Measurements from ENCODE around the gene DLST. TPM values are rescaled to one million over a fixed set of nuclear protein-coding genes. Genes with fewer than 3 reads are reported as not detected.

Gene DLST
- total RNA-seq, 4 donors from 2014 or later, result 80.9 to 91.6 (median 83.5) TPM

DNA sequence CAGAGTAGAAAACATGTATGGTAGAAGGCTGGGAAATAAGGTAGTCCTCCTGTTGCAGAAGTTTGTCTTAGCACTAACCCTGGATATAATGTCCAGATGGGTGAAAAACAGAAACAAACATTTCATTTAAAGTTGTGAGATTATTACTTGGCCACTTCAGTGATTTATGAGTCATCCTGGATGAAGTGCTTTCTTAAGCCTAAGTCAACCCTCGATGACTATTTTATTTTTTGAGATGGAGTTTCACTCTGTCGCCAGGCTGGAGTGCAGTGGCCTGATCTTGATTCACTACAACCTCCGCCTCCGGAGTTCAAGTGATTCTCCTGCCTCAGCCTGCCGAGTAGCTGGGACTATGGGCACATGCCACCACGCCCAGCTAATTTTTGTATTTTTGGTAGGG, 10.2 kb downstream of the DLST start:
- Histone ChIP-seq H3K9me3 (no peaks in the 10 kb centered on the region), H3K27ac (peak overlapping the region in 1 of 3 donors; percentile 47), H3K36me3 (peaks cover 60 to 69% of the 10 kb centered on the region in 2 donors), H3K4me1 (peaks cover 0 to 15% of the 10 kb centered on the region in 2 donors), H3K27me3 (no peaks in the 10 kb centered on the region), H3K4me3 (replicated peaks in 1 of 3) (no peak overlapping the region)
- TF ChIP-seq POLR2A (IDR thresholded peaks at IDR 0.05), result no peak
- TF ChIP-seq, protein P1, sequence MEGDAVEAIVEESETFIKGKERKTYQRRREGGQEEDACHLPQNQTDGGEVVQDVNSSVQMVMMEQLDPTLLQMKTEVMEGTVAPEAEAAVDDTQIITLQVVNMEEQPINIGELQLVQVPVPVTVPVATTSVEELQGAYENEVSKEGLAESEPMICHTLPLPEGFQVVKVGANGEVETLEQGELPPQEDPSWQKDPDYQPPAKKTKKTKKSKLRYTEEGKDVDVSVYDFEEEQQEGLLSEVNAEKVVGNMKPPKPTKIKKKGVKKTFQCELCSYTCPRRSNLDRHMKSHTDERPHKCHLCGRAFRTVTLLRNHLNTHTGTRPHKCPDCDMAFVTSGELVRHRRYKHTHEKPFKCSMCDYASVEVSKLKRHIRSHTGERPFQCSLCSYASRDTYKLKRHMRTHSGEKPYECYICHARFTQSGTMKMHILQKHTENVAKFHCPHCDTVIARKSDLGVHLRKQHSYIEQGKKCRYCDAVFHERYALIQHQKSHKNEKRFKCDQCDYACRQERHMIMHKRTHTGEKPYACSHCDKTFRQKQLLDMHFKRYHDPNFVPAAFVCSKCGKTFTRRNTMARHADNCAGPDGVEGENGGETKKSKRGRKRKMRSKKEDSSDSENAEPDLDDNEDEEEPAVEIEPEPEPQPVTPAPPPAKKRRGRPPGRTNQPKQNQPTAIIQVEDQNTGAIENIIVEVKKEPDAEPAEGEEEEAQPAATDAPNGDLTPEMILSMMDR (IDR thresholded peaks at IDR 0.05), result no peak
- 57 to 85% methylated on average over 6 of the region's 6 CpGs for WGBS, 2 donors
- DNase-seq, result peak; percentile 29 to 36
- intact Hi-C loops (cut with DNase I), result no loop called here

DNA sequence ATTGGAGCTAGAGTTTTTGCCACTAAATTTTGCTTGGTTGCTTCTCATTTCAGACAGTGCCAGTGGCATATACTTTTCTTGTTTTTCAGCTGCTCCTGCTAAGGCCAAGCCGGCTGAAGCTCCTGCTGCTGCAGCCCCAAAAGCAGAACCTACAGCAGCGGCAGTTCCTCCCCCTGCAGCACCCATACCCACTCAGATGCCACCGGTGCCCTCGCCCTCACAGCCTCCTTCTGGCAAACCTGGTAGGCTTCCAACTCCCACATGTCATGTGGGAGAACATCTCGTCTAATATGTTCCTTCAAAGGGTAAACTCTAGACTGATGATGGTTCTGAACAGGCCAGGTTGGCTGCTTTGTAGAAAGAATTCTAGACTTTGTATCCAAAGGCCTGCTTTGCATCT, 11.0 kb downstream of the DLST start:
- intact Hi-C loops (cut with DNase I), result no loop called here
- Histone ChIP-seq H3K4me1 (peaks cover 0 to 15% of the 10 kb centered on the region in 2 donors), H3K27ac (peak overlapping the region in 1 of 3 donors; percentile 47), H3K4me3 (replicated peaks in 1 of 3) (no peak overlapping the region), H3K27me3 (no peaks in the 10 kb centered on the region), H3K9me3 (no peaks in the 10 kb centered on the region), H3K36me3 (peaks cover 69 to 77% of the 10 kb centered on the region in 2 donors)
- WGBS, 2 donors, result 77 to 94% methylated on average over 5 of the region's 5 CpGs
- DNase-seq, result no peak
- TF ChIP-seq, protein P1 (IDR thresholded peaks at IDR 0.05), result no peak
- TF ChIP-seq POLR2A (IDR thresholded peaks at IDR 0.05), result no peak

DNA sequence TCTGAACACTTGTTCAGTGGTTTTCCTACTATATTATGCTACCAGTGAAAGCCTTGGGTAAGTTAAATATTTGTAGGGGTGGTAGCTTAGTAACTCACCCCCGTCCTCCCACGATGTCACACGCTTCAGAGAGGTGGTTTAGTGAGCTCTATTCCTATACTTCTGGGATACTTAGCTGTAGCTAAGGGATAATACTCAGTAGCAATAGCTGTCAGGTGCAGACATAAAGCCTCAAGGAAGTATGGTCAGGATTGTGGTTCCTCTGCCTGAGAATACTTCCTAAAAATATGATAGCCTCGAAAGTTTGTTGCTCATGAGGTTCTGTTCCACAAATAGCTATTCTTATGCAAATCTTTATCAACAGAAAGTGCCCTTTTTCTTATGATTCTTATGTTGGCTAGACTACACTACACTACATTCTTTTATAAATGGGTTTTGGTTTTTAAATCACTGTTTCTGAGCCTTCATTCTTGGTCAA, 11.9 kb downstream of the DLST start:
- Histone ChIP-seq H3K4me3 (replicated peaks in 1 of 3) (no peak overlapping the region), H3K36me3 (peaks cover 78 to 86% of the 10 kb centered on the region in 2 donors), H3K9me3 (no peaks in the 10 kb centered on the region), H3K27me3 (no peaks in the 10 kb centered on the region), H3K27ac (no peak overlapping the region), H3K4me1 (peaks cover 0 to 19% of the 10 kb centered on the region in 2 donors)
- no peak for TF ChIP-seq POLR2A (IDR thresholded peaks at IDR 0.05)
- TF ChIP-seq, protein P1 (IDR thresholded peaks at IDR 0.05), result no peak
- DNase-seq, result no peak
- intact Hi-C loops (cut with DNase I), result no loop called here
- WGBS, 2 donors, result 68 to 88% methylated on average over 3 to 4 of the region's 4 CpGs

DNA sequence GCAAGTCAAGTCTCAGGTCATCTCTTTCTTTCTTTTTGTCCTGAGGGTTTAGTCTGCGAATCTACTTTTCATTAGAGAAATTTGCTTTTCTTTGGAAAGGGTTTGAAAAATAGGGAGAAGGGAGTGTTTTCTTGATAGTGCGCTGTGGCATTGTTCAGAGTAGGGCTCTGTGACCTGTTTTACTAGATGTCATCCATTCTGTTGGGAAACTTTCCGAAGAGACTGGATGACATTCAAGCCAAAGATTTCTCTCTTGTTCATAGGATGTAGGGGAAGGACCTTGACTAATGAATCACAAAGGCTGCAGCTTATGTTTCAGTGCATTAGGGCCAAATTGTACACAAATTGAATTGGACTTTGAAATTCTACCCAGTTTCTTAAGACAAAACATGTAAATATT, 14.7 kb downstream of the DLST start:
- Histone ChIP-seq H3K9me3 (no peaks in the 10 kb centered on the region), H3K4me3 (replicated peaks in 1 of 3) (no peak overlapping the region), H3K4me1 (peaks cover 0 to 19% of the 10 kb centered on the region in 2 donors), H3K36me3 (peaks cover 87 to 98% of the 10 kb centered on the region in 2 donors), H3K27me3 (no peaks in the 10 kb centered on the region), H3K27ac (no peak overlapping the region)
- TF ChIP-seq POLR2A (IDR thresholded peaks at IDR 0.05), result no peak
- TF ChIP-seq, protein P1 (IDR thresholded peaks at IDR 0.05), result no peak
- intact Hi-C loops (cut with DNase I), result no loop called here
- no peak for DNase-seq
- WGBS, 2 donors, result 91 to 96% methylated on average over 3 of the region's 3 CpGs

DNA sequence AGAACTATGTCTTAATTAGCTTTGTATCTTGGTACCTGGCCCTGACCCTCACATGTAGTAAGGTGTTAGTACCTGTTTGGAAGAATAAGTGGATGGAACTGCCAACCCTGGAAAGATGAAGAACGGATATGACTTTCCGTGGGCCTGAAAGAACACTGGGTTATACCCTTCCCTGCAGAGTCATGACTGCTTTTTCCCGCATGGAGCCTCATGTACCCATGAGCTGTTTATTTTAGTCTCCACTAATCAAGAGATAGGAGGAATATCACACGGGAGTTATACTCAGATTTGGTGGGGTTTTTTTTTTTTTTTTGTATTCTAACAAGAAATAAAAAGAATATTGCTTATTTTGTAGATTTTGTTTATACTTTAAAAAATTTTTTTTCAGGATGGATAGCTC, 15.9 kb downstream of the DLST start:
- WGBS, 2 donors, result 88 to 89% methylated on average over 4 of the region's 4 CpGs
- Histone ChIP-seq H3K4me3 (replicated peaks in 1 of 3) (no peak overlapping the region), H3K27me3 (no peaks in the 10 kb centered on the region), H3K4me1 (peaks cover 0 to 9% of the 10 kb centered on the region in 2 donors), H3K9me3 (no peaks in the 10 kb centered on the region), H3K27ac (no peak overlapping the region), H3K36me3 (peaks cover 96 to 100% of the 10 kb centered on the region in 2 donors)
- intact Hi-C loops (cut with DNase I), result no loop called here
- TF ChIP-seq, protein P1 (IDR thresholded peaks at IDR 0.05), result no peak
- TF ChIP-seq POLR2A (IDR thresholded peaks at IDR 0.05), result no peak
- DNase-seq, result no peak
